GM19023 (cell line): Measurements from ENCODE around the gene TRPM3.

ENCODE experiments used
- ATAC-seq: cut with Tn5 transposase; IDR thresholded peaks from one replicate; pipeline ENCODE4 v1.9.1; 2021; ENCODE audit warnings: mild to moderate bottlenecking, moderate library complexity; ENCODE audit not compliant: unreplicated experiment

Gene TRPM3

DNA sequence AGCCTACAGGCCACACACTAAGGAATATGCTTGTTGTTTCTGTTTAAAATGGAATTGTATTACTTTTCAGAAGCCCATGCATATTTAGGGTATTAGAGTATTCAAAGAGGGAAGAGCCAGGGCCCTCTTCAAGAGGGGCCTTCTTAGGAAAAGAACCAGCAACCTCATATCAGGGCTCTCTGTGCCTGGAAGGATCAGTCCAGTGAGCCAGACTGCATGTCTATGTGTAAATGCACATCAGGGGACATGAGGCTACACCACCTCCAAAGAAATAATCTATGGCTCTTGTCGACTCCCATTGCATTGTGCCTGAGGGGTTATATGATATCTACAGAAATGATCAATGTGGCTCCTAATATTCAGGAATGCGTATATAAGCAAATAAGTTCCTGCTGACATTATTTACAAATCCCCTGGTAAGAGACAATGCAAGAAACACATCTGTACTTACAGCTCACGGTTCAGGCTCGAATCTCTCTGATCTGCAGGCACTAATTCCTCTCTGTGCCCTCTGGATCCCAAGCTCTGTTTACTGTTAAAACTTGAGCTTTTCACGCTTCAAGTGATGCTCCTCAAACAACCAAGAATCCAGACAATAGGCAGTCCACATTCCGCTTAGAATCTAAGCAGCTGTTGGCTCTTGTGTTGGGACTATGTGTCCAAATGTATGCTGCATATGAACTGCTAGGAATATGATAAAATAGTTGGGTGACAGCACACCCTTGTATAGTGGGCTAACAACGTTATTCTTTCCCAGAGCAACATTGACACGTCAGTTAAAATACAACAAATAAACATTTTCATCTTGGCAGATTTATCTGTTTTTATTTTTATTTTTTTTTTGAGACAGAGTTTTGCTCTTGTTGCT, 556.7 kb downstream of the TRPM3 start:
- ATAC-seq = no peak

DNA sequence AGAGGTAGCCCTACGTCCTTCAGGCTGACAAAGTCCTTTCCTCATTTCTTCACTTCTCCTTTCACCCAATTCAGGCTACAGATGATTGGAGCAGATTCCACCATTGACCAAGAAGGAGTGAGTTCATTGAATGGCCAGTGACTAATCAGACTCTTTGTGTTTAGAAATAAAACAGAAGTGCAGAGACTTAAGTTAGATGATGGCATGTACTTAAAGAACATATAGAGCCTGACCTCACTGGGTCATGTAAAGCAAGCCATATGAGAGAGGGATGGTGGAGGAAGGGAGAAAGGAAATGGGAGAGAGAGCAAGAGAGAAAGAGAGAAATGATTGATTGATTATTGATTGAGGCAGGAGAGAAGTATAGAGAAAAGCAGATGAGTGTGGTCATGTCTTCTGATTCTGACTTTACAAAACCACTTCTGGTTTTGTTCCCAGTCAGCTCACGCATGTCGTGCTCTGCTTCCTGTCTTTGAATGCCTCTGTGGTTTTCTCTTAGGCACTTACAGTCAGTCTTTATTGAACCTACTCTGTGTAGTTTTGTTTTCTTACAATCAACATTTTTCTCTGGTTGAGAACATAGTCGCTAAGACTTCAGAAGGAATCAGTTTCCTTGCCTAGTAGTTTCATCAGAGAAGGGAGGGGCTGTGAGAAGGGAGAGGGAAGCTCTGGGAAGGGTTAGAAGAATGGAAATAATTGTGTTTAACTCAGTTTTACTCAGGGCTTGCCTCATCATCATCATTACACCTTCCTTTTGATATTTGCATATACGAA, 557.8 kb downstream of the TRPM3 start:
- peak; percentile 98 for ATAC-seq

DNA sequence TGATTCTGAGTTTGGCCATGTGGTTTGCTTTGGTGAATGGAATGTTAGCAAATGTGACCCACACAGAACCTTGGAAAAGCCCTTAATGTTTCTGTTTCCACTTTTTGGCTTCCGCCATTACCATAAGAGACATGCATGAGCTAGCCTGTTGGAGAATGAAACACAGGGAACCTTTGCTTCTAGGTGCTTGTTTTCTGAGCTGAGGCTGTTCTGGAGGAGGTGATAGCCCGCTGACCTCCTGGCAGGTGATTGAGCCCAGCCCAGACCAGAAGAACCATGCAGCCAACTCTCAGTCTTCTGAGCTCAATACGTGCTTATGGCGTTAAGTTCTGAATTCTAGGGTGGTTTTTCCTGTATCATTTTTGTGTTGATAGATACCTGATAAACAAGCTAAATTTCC, 558.4 kb downstream of the TRPM3 start:
- no peak for ATAC-seq

DNA sequence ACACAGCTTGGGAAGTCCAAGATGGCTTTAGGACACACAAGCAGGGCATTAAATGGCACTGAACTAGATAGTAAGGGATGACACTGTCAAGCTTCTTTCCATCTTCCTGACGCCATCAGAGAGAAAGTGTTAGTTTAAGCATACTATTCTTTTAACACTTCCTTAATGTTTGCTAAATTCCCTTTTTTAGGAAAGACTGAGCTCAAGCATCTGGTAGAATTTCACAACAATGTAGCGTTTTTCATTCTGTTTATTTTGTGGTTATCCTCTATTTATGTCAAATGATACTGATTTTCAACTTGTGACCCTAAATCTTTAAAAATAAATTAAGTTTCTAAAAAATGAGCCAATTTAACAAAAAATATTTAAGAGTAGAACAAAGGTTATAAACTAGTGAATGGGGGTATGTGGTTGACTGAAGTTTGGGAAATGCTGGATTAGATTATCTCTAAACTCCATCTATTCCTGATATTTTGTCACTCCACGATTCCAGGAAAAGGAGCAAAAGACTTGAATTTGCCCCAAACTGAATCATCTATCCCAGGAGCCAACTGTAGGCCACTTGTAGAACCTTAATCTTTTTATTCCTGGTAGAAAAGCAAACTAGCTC, 559.5 kb downstream of the TRPM3 start:
- ATAC-seq = no peak

DNA sequence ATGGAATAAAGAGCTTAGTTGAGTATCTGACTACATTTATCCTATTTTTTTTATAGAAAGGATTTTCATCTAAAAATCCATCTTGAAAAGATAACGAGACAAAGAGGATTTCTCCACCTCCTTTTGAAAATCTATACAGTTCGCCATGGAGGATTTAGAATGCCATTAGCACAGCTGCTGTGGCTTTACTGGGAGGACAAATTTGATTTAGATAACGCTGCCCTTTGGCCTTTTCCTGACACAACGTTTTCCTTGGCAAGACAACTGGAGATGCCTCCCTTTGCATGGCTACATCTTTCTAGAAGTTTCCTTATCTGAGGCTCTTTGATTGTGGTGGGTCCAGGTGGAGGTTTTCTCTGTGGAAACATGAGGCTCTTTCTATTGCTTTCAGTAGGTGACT, 560.3 kb downstream of the TRPM3 start:
- no peak for ATAC-seq

DNA sequence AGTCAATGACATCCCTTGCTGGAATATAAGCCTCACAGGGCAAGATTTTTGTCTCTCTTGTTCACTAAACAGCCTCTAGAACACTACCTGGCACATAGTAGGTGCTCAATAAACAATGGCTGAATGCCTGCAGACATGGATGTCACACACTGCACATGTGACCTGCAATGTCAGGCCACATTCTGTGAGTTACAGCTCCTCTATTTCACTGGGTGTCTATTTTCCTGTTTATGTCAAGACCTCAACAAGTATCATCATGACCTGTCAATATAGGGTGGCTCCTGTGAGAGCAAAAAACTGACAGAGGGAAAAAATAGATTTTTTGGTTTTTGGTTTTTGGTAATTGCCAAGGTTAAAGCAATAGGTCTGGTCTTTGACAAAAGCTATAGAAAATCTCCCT, 562.3 kb downstream of the TRPM3 start:
- no peak for ATAC-seq

DNA sequence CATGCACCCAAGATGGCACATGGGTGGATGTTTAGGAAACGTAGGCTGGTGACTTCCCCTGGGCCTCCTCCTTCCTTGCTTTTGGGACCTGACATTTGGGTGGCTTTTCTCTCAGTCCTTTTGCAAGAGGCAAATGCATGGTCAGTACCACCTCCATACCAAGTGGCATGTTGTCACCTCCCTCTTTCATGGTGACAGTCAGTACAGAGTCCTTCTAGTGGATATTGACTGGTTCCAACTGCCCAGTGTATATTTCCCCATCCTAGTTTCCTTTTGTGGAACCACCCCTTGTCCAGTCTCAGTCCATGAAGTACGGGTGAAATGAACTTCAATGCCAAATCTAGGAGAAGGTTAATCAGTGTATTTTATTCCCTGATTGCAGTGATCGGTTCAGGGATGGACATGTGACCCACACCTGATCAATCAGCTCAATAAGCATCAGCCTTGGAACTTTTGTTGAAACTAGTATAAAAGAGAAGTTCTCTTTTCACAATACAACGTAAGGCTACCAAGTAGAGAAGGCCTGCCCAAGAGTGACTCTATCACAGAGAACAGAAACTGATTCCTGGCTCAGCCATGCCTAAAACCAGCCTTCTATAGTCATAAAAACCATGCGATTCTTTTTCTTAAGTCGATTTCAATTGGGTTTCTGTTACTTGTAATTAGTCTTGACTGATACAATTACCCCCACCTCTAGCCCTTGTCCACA, 563.6 kb downstream of the TRPM3 start:
- ATAC-seq = peak; percentile 95

DNA sequence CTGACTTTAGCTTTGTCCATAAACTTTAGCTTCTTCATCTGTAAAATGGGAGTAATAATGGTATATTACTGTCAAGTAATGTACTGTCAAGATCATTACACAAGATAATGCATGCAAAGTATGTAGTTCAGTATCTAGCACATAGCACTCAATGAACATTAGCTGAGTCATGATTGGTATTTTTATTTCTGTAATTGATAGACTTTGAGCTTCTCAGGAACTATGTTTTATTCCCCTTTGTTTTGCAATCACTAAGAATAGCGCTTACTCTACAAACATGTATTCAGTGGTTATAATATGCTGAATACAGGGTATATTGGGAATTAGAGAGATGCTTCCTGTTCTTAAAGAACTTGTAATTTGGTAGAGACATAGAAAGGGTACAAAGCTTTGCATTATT, 564.6 kb downstream of the TRPM3 start:
- no peak for ATAC-seq

DNA sequence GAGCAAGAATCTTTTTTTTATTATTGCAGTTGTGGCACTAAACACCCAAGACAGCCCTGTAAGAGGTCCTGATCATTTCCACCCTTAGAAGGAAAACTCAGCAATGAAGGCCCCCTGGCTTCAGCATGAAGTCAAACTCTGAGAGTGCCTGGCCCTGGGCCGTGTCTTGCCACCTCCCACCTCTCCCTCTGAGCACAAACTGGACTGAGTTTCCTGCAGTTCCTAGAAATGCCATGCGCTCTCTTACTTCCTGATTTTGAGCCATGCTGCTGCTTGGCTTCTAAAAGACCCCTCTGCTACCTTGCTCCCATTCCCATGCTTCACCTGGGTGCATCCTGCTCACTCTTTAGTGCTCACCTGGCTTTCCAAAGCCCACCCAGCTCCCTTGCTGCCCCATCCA, 566.5 kb downstream of the TRPM3 start:
- ATAC-seq = no peak

DNA sequence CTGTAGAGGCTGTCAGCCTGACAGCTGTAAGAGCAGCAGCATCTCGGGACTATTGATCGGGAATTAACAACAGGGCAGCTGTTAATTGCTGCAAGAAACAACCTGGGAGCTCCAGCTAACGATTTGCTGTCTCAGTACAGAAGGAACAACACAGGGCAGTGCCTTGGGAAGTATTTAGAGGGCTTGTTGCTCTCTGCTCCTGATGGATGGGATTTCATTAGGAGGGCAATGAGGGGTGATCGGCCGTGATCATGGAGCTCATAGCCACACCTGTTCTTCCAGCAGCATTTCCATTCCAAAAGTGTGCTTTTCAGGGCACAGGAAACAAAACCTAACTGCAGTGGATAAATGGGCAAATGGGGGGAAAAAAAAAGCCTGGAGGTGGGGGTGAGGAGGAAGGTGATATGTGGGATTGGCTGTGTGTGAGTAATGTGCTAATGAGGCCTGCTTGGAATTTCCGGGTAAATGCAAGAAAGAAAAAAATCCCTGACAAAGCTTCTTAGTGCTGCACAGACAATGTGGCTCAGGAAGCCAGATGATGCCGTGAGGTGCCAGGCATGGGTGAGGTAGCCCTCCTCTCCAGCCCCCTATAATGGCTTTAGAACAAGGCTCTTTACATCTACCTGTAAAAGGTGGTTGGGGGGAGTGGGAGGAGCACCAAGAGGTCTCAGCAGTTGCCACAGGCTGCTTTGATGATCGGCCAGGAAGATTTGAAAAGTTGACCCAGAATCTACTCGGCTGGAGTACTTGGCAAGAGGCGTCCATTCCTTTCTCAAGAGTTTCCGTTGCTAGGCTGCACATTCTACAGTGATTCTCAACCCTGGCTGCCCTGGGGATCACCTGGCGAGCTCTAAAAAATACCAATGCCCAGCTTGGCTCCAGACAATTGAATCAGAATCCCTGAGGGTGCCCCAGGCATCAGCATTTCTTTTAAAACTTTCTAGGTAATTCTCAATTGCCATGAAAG, 567.4 kb downstream of the TRPM3 start:
- no peak for ATAC-seq

DNA sequence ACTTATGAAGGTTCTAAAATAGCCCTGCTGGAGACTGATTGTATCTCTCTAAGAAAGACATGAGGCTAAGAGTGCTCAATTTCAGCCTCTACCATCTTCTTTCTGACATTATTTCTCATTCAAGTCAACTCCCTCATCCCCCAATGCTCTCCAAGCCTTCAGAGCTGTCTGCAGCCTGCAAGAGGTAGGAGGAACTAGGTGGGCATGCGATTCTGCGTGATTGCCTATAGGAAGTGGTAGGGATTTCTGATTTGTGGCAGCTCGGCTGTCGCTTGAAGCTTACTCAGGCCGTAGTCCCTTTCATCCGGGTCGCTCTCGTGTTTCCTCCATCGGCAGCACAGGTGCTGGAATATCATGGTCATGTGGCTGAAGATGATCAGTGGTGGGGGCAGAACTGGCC, 568.9 kb downstream of the TRPM3 start:
- no peak for ATAC-seq

DNA sequence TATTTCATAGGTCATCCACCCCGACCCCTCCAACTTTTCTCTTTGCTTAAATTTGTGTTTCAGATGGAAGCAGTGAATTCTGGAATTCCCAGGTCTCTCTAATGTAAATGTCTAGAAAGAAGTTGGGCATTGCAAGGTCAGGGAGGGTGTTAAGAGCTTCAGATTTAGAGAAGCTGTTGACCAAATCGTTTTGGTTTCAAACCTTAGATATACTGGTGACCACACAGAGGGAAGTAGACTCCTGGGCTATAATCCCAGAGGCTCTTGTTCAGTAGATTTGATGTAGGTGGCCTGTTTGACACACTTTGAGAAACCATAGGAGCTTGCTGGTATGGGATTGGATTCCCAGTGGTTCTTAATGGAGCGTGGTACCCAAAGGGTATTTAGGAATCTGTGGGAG, 569.6 kb downstream of the TRPM3 start:
- no peak for ATAC-seq

DNA sequence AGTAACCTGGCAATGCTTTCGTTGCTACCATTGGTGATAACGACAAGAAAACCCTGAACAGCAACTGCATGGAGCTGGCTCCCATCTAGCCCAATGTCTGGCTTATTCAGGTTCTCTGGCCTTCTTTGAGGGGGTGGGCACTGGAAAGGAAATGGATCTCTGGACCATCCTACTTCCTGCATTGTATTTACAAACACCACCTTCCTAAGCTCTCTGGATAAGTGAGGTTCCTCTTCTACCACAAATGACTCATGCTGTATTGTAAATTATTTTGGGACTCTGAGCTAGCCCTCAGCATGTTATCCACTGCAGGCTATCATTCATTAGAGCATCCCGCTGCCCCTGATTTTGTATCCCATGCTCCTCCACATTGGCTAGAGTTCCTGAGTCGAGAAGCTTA, 570.0 kb downstream of the TRPM3 start:
- no peak for ATAC-seq

DNA sequence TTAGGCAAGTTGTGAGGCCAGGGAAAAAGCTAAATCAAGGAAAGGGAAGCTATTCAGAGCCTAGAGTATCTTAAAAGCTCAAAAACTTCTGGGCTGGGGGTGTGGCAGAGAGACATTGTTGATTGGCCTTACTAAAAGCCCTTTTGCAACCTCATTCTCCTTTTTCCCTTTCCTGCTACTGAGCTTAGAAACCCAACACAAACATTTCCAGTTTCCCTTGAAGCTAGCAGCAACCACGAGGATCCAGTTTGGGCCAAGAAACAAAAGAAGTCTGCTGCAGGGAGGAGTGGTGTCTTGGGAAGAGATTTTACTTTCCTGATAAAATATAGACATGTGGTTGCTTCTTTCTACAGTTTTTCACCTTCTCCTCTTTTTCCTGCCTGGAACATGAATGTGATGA, 571.5 kb downstream of the TRPM3 start:
- ATAC-seq = no peak

DNA sequence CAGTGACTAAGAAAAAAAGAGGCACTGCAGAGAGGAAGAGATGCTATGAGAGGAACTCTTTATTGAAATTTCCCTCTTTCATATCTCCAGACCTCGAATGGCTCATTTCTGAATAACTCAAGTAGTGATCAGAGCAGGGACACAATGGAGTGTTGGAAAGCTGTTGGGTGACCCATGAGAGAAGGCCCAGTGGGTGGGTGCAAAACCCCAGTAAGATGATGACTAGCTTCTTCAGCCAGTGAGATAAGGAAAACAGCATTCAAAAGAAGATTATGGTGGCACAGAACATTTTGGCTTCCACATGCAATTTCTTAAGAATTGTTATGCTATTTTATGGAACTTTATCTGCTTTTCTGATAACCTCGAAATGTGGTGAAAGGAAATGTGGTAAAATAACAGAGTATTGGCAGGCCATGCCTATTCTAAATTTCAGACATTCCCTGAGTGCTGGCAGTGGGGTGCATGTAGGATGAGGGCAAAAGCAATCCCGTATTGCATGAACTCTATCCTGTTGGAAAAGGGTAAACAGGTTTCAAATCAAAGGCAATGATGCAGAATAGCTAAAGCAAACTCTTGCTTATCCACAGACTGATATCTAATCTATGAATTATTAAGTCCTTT, 579.0 kb downstream of the TRPM3 start:
- ATAC-seq = no peak

DNA sequence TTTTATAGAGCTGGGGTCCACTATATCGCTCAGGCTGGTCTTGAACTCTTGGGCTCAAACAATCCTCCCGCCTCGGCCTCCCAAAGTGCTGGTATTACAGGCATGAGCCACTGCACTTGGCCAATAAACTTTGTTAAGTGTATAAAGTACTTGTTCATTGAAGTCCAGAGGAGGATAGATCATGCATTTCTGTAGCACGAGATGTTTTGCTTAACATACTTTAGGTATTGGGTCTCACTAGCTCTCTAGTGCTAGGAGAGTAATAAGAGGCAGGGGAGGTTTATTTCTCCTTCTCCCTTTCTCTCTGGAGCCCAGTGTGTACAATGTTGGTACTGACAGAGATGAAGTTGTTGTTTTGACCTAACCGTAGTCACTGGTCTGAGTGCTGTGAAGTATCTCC, 581.4 kb downstream of the TRPM3 start:
- no peak for ATAC-seq

DNA sequence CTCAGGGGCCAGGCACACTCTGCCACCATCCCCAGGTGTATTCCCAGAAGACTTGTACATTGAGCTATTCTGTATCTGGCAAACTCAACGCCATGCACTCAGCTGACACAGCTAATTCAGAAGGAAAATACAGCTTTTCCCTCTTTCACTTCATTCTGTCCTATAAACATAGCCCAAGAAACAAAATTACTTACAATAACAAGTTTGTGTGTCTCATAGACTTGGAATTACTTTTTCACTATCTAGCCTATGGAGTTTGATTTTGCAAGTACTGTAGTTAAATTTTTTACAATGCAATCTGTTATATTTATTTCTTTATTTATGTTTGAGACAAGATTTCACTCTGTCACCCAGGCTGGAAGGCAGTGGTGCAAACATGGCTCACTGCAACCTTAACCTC, 581.9 kb downstream of the TRPM3 start:
- no peak for ATAC-seq

DNA sequence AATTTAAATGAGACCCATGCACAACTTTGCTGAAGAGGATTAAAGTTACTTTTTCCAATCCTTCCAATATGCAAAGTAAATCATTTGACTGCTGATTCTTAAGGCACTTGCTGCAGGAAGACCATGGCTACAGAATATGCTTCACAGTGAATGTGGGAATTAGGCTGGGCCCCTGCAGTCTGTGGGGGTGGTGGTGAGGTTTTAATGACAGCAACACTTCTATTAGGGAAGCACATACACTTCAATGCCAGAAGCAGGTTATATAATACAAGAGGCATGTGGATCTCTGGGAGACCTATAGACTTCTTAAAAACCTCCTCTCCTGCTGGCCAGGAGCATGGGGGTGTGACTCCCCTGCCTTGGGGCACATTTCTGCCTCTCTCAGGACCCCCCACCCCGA, 582.4 kb downstream of the TRPM3 start:
- no peak for ATAC-seq

DNA sequence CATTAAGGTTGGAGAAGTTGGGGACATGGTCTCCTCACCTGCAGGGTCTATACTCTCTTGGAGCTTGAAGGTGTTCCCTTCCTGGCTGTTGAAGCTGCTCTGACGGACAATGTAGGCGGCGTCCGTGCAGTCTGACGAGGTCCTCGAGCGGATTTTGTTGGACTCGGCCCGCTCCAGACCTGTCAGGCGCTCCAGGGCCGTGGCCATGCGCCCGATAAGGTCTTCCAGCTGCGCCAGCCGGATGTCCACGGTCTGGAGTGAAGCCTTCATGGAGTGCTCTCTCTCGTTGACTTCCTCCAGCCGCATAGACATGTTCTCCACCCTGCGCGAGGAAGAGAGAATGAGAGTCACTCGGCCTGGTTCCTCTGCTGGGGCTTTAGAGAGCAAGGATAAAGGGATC, 584.3 kb downstream of the TRPM3 start:
- no peak for ATAC-seq
